ENCODE measurements around the gene COTL1.
"Not testable (repeated sequence)": the region's sequence is repeated elsewhere in the genome, so short reads cannot be mapped to it uniquely, and the experiment has no call there.

The COTL1 gene

GRCh38 chr16:84567286-84567962 is 50.5 kb downstream of the COTL1 start:
- in situ Hi-C loops (cut with HindIII; ENCODE audit: low pct_unique_long_range_greater_than_20kb, low sequenced_read_pairs) = no loop called here
- no peak for DNase-seq (ENCODE audit: low read depth in 1 of 2, low spot score in 1 of 2)
- TF ChIP-seq JUND (IDR thresholded peaks at IDR 0.05; ENCODE audit: low read depth) = no peak

GRCh38 chr16:84566545-84567257 is 51.2 kb downstream of the COTL1 start:
- DNase-seq (ENCODE audit: low read depth in 1 of 2, low spot score in 1 of 2) = no peak
- TF ChIP-seq JUND (IDR thresholded peaks at IDR 0.05; ENCODE audit: low read depth) = no peak
- in situ Hi-C loops (cut with HindIII; ENCODE audit: low pct_unique_long_range_greater_than_20kb, low sequenced_read_pairs) = no loop called here

GRCh38 chr16:84565669-84566495 is 52.0 kb downstream of the COTL1 start:
- DNase-seq (ENCODE audit: low read depth in 1 of 2, low spot score in 1 of 2) = no peak
- in situ Hi-C loops (cut with HindIII; ENCODE audit: low pct_unique_long_range_greater_than_20kb, low sequenced_read_pairs) = no loop called here
- TF ChIP-seq JUND (IDR thresholded peaks at IDR 0.05; ENCODE audit: low read depth) = no peak

GRCh38 chr16:84563786-84564420 is 54.0 kb downstream of the COTL1 start:
- no peak for DNase-seq (ENCODE audit: low read depth in 1 of 2, low spot score in 1 of 2)
- in situ Hi-C loops (cut with HindIII; ENCODE audit: low pct_unique_long_range_greater_than_20kb, low sequenced_read_pairs) = no loop called here
- no peak for TF ChIP-seq JUND (IDR thresholded peaks at IDR 0.05; ENCODE audit: low read depth)

- in situ Hi-C loops (cut with HindIII; ENCODE audit: low pct_unique_long_range_greater_than_20kb, low sequenced_read_pairs) = no loop called here
- TF ChIP-seq JUND (IDR thresholded peaks at IDR 0.05; ENCODE audit: low read depth) = no peak
- no peak for DNase-seq (ENCODE audit: low read depth in 1 of 2, low spot score in 1 of 2)
These were observed 54.7 kb downstream of the COTL1 start for GRCh38 chr16:84563064-84563715.

- no peak for TF ChIP-seq JUND (IDR thresholded peaks at IDR 0.05; ENCODE audit: low read depth)
- no peak for DNase-seq (ENCODE audit: low read depth in 1 of 2, low spot score in 1 of 2)
- in situ Hi-C loops (cut with HindIII; ENCODE audit: low pct_unique_long_range_greater_than_20kb, low sequenced_read_pairs) = no loop called here
These were observed 55.6 kb downstream of the COTL1 start for GRCh38 chr16:84562174-84562815.

GRCh38 chr16:84561291-84561690 is 56.6 kb downstream of the COTL1 start:
- no peak for TF ChIP-seq JUND (IDR thresholded peaks at IDR 0.05; ENCODE audit: low read depth)
- in situ Hi-C loops (cut with HindIII; ENCODE audit: low pct_unique_long_range_greater_than_20kb, low sequenced_read_pairs) = no loop called here
- no peak for DNase-seq (ENCODE audit: low read depth in 1 of 2, low spot score in 1 of 2)

GRCh38 chr16:84560269-84560668 is 57.6 kb downstream of the COTL1 start:
- no peak for TF ChIP-seq JUND (IDR thresholded peaks at IDR 0.05; ENCODE audit: low read depth)
- in situ Hi-C loops (cut with HindIII; ENCODE audit: low pct_unique_long_range_greater_than_20kb, low sequenced_read_pairs) = no loop called here
- no peak for DNase-seq (ENCODE audit: low read depth in 1 of 2, low spot score in 1 of 2)

GRCh38 chr16:84559311-84559932 is 58.5 kb downstream of the COTL1 start:
- in situ Hi-C loops (cut with HindIII; ENCODE audit: low pct_unique_long_range_greater_than_20kb, low sequenced_read_pairs) = no loop called here
- no peak for DNase-seq (ENCODE audit: low read depth in 1 of 2, low spot score in 1 of 2)
- TF ChIP-seq JUND (IDR thresholded peaks at IDR 0.05; ENCODE audit: low read depth) = no peak

- DNase-seq (ENCODE audit: low read depth in 1 of 2, low spot score in 1 of 2); in situ Hi-C loops (cut with HindIII; ENCODE audit: low pct_unique_long_range_greater_than_20kb, low sequenced_read_pairs): not testable (repeated sequence)
These were observed 59.0 kb downstream of the COTL1 start for GRCh38 chr16:84558850-84559249.

- no peak for TF ChIP-seq JUND (IDR thresholded peaks at IDR 0.05; ENCODE audit: low read depth)
- DNase-seq (ENCODE audit: low read depth in 1 of 2, low spot score in 1 of 2) = no peak
- in situ Hi-C loops (cut with HindIII; ENCODE audit: low pct_unique_long_range_greater_than_20kb, low sequenced_read_pairs) = no loop called here
These were observed 60.4 kb downstream of the COTL1 start for GRCh38 chr16:84557504-84557903.
